IMR-90 (cell line): Measurements from ENCODE around the gene MARK2. TPM values are rescaled to one million over a fixed set of nuclear protein-coding genes. Genes with fewer than 3 reads are reported as not detected.

Source experiments
- ATAC-seq: fragments of 200-7000 bp; cut with Tn5 transposase; 2 replicates; pipeline ENCODE4 v1.9.1; 2020; ENCODE audit warnings: low read depth, mild to moderate bottlenecking, moderate library complexity
- BruUV-seq: library from RNA; stranded (reverse); fragments of 400-500 nt; replicated peaks from 2 replicates; lab custom pipeline; 2021; lab: Mats Ljungman, UMichigan
- CTCF ChIA-PET: fragments of 300-600 bp; formaldehyde crosslinking; extraction: SDS; loops from one replicate; lab custom pipeline; 2021; ENCODE audit warnings: antibody characterized with exemption; lab: Yijun Ruan, JAX
- POLR2A ChIA-PET: fragments of 300-600 bp; sonication (Branson Sonifier 250); formaldehyde crosslinking; loops from one replicate; lab custom pipeline; 2022; ENCODE audit warnings: antibody characterized with exemption; ENCODE audit not compliant: unreplicated experiment; lab: Charles Lee
- DNase-seq: peaks from one replicate; pipeline ENCODE4 v3.0.0; 2013
- H2AFZ ChIP-seq: replicated peaks from 2 replicates; pipeline ENCODE3; 2013; ENCODE audit warnings: low read length, mild to moderate bottlenecking; ENCODE audit not compliant: poor library complexity
- H2AK5ac ChIP-seq: 2 replicates; pipeline ENCODE4 v1.6.1; 2013; ENCODE audit warnings: low read depth, low read length, inconsistent platforms
- H2AK9ac ChIP-seq: replicated peaks from 2 replicates; pipeline ENCODE3; 2013; ENCODE audit warnings: mild to moderate bottlenecking, low read depth, low read length, moderate library complexity; ENCODE audit not compliant: poor library complexity
- H2BK120ac ChIP-seq: 2 replicates; pipeline ENCODE4 v1.6.1; 2013; ENCODE audit warnings: low read depth, low read length, inconsistent platforms
- H2BK15ac ChIP-seq: 3 replicates; pipeline ENCODE4 v1.6.1; 2013; ENCODE audit warnings: low read depth, low read length, inconsistent platforms
- H2BK20ac ChIP-seq: 2 replicates; pipeline ENCODE4 v1.6.1; 2013; ENCODE audit warnings: low read depth, mild to moderate bottlenecking, inconsistent platforms, low read length, moderate library complexity
- H2BK5ac ChIP-seq: 2 replicates; pipeline ENCODE4 v1.6.1; 2013; ENCODE audit warnings: mild to moderate bottlenecking, low read depth, low read length, inconsistent platforms; ENCODE audit not compliant: poor library complexity, severe bottlenecking
- H3K14ac ChIP-seq: replicated peaks from 2 replicates; pipeline ENCODE4 v1.6.1; 2013; ENCODE audit warnings: low read depth, low read length, inconsistent platforms
- H3K18ac ChIP-seq: 2 replicates; pipeline ENCODE4 v1.6.1; 2013; ENCODE audit warnings: low read depth, low read length, control low read depth
- H3K23ac ChIP-seq: 2 replicates; pipeline ENCODE4 v1.6.1; 2013; ENCODE audit warnings: low read depth, low read length, inconsistent platforms
- H3K27ac ChIP-seq: 2 replicates; pipeline ENCODE4 v1.5.1; 2013; ENCODE audit warnings: mild to moderate bottlenecking, control low read depth, low read length; ENCODE audit not compliant: insufficient read depth
- H3K27me3 ChIP-seq: 2 replicates; pipeline ENCODE4 v1.6.1; 2013; ENCODE audit warnings: low read length; ENCODE audit not compliant: control insufficient read depth, insufficient read depth
- H3K36me3 ChIP-seq: 2 replicates; pipeline ENCODE4 v1.6.1; 2013; ENCODE audit warnings: low read length, mixed read lengths; ENCODE audit not compliant: control insufficient read depth, insufficient read depth
- H3K4ac ChIP-seq: 2 replicates; pipeline ENCODE4 v1.6.1; 2013; ENCODE audit warnings: low read depth, low read length, inconsistent platforms
- H3K4me1 ChIP-seq: 2 replicates; pipeline ENCODE4 v1.6.1; 2013; ENCODE audit warnings: low read length, mixed read lengths; ENCODE audit not compliant: control insufficient read depth, insufficient read depth
- H3K4me2 ChIP-seq: 2 replicates; pipeline ENCODE4 v1.6.1; 2013; ENCODE audit warnings: low read depth, mild to moderate bottlenecking, control low read depth, low read length, moderate library complexity
- H3K4me3 ChIP-seq: 2 replicates; pipeline ENCODE4 v1.5.1; 2013; ENCODE audit warnings: low read depth, mild to moderate bottlenecking, control low read depth, low read length, moderate library complexity; ENCODE audit not compliant: insufficient read depth
- H3K56ac ChIP-seq: 2 replicates; pipeline ENCODE4 v1.6.1; 2013; ENCODE audit warnings: low read length, inconsistent platforms; ENCODE audit not compliant: insufficient read depth; ENCODE audit errors: extremely low read depth
- H3K79me1 ChIP-seq, 2 experiments: 2 replicates each; pipeline ENCODE4 v1.6.1; 2013; ENCODE audit warnings: low read length in 2 of 2, inconsistent platforms in 1 of 2, low read depth in 1 of 2
- H3K9ac ChIP-seq: 2 replicates; pipeline ENCODE4 v1.6.1; 2013; ENCODE audit warnings: low read depth, low read length, control low read depth
- H3K9me1 ChIP-seq: 2 replicates; pipeline ENCODE4 v1.6.1; 2013; ENCODE audit warnings: low read length, inconsistent platforms; ENCODE audit not compliant: insufficient read depth
- H3K9me3 ChIP-seq: 2 replicates; pipeline ENCODE4 v1.6.1; 2013; ENCODE audit warnings: low read length; ENCODE audit not compliant: control insufficient read depth, insufficient read depth
- H4K20me1 ChIP-seq: 2 replicates; pipeline ENCODE4 v1.6.1; 2013; ENCODE audit warnings: low read length, inconsistent platforms; ENCODE audit not compliant: insufficient read depth
- H4K5ac ChIP-seq: 2 replicates; pipeline ENCODE4 v1.6.1; 2013; ENCODE audit warnings: mild to moderate bottlenecking, low read depth, low read length, control low read depth
- H4K8ac ChIP-seq, 2 experiments: 2 replicates each; pipeline ENCODE4 v1.6.1; 2013; ENCODE audit warnings: low read depth in 2 of 2, low read length in 2 of 2, control low read depth in 1 of 2, inconsistent platforms in 1 of 2
- H4K91ac ChIP-seq: 2 replicates; pipeline ENCODE4 v1.6.1; 2013; ENCODE audit warnings: low read depth, low read length, inconsistent platforms; ENCODE audit not compliant: insufficient read depth
- CEBPB ChIP-seq: IDR thresholded peaks from 2 replicates; pipeline ENCODE4 v1.6.1; 2012; ENCODE audit warnings: low read depth, low read length, improper control_type of control experiment
- CTCF ChIP-seq: conservative IDR thresholded peaks from 2 replicates; pipeline ENCODE4 v1.5.1; 2012; ENCODE audit warnings: mild to moderate bottlenecking, low read depth, low read length, improper control_type of control experiment
- ELK1 ChIP-seq: fragments of 150-350 bp; IDR thresholded peaks from 2 replicates; pipeline ENCODE4 v1.6.1; 2016; ENCODE audit warnings: low read depth, mild to moderate bottlenecking, low read length, moderate library complexity, borderline replicate concordance
- FOS ChIP-seq: fragments of 150-350 bp; IDR thresholded peaks from 2 replicates; pipeline ENCODE4 v1.6.1; 2016; ENCODE audit warnings: low read depth, low read length
- MAFK ChIP-seq: IDR thresholded peaks from 2 replicates; pipeline ENCODE4 v1.6.1; 2012; ENCODE audit warnings: low read depth, low read length, improper control_type of control experiment
- NFE2L2 ChIP-seq: fragments of 150-350 bp; IDR thresholded peaks from 2 replicates; pipeline ENCODE4 v1.6.1; 2016; ENCODE audit warnings: low read depth, mild to moderate bottlenecking, low read length
- POLR2A ChIP-seq: IDR thresholded peaks from 2 replicates; pipeline ENCODE4 v1.6.1; 2012; ENCODE audit warnings: mild to moderate bottlenecking, low read depth, low read length
- RAD21 ChIP-seq: IDR thresholded peaks from 2 replicates; pipeline ENCODE4 v1.6.1; 2012; ENCODE audit warnings: low read length, improper control_type of control experiment
- RFX5 ChIP-seq: IDR thresholded peaks from 2 replicates; pipeline ENCODE4 v1.8.0; 2012; ENCODE audit warnings: low read depth, mild to moderate bottlenecking, low read length, moderate library complexity
- WGBS, 2 experiments: methylation state at CpG; one replicate each; pipeline versions ENCODE4 v1.1.5 to v1.1.7; 2013; ENCODE audit warnings: missing lambda C conversion rate in 2 of 2; ENCODE audit not compliant: insufficient read length in 1 of 2; ENCODE audit errors: extremely low coverage in 2 of 2; 5-methylcytosine and 5-hydroxymethylcytosine counted together
- dilution Hi-C: fragments of 300-500 bp; cut with HindIII; formaldehyde crosslinking; loops from one replicate; pipeline ENCODE4 v1.14.3; 2018; ENCODE audit warnings: low sequenced_read_pairs; ENCODE audit not compliant: unreplicated experiment
- in situ Hi-C: fragments of 300-500 bp; cut with MboI; formaldehyde crosslinking; loops from 3 replicates; pipeline ENCODE4 v1.14.3; 2019; ENCODE audit warnings: low sequenced_read_pairs, inconsistent platforms, mixed read lengths
- intact Hi-C: fragments of 100-400 bp; cut with micrococcal nuclease; formaldehyde crosslinking; loops from 2 replicates; pipeline ENCODE4 v1.10.0; 2022
- polyA plus RNA-seq, 3 experiments: library from polyadenylated mRNA; depleted of rRNA; stranded (reverse); fragments of >200 nt; gene quantifications; 2 replicates each; pipeline ENCODE4 v1.2.3, GENCODE V29; 2012; ENCODE audit warnings: low replicate concordance in 1 of 3
- total RNA-seq: library from RNA; depleted of rRNA; stranded (reverse); fragments of >200 nt; gene quantifications from 2 replicates; pipeline ENCODE4 v1.2.3, GENCODE V29; 2012

The MARK2 gene
- total and polyA plus RNA-seq, 2 of the 4 experiments (the other 2 are of a cell fraction), result 6.6 to 17.3 TPM

GRCh38 chr11:63940786-63941185 lies 101.9 kb downstream of the MARK2 start:
- in situ Hi-C loops, result loop anchor here (10.0 to 25.0 kb wide), 2 partner anchors 176 to 453 kb away; partner anchors contain the start of genes PLAAT5 and ZFTA
- Histone ChIP-seq H2BK20ac (no peak overlapping the region), H3K56ac (no peak overlapping the region), H2BK15ac (no peak overlapping the region), H4K8ac (no peak overlapping the region), H2BK5ac (no peak overlapping the region), H4K91ac (no peak overlapping the region), H3K4me3 (no peak overlapping the region), H3K4me2 (no peak overlapping the region), H3K27ac (no peak overlapping the region), H2AFZ (no peak overlapping the region), H3K9me3 (no peaks in the 10 kb centered on the region), H3K4ac (no peak overlapping the region), H4K5ac (no peak overlapping the region), H3K9ac (no peak overlapping the region; the same call in 1 of the 2 replicates), H4K20me1 (peaks cover 6% of the 10 kb centered on the region), H3K23ac (0 out of 2 replicates have a peak overlapping the region, but pooled peaks have one; percentile 42), H3K14ac (no peak overlapping the region), H3K18ac (no peak overlapping the region), H3K4me1 (peaks cover 6% of the 10 kb centered on the region; the same call in 1 of the 2 replicates), H2AK9ac (no peak overlapping the region), H3K27me3 (no peaks in the 10 kb centered on the region), H3K79me1 (peaks cover 29 to 62% of the 10 kb centered on the region in 2 experiments), H2BK120ac (no peak overlapping the region), H3K9me1 (no peaks in the 10 kb centered on the region; the same call in 1 of the 2 replicates), H2AK5ac (no peak overlapping the region), H3K36me3 (no peaks in the 10 kb centered on the region)
- intact Hi-C loops, result no loop called here
- ChIA-PET POLR2A (no interaction called here), CTCF (no interaction called here)
- dilution Hi-C loops, result no loop called here
- TF ChIP-seq POLR2A (no peak), RFX5 (no peak), ELK1 (no peak), MAFK (no peak), FOS (no peak), RAD21 (no peak), CTCF (no peak), CEBPB (no peak), NFE2L2 (no peak)
- WGBS, 2 experiments, result 100% methylated on average over 1 of the region's 6 CpGs; no CpG with 5 or more reads in 1 of the 2 experiments
- DNase-seq (no peak), ATAC-seq (no peak)
- no TSS peak for BruUV-seq
